HEK293 (cell line): Measurements from ENCODE around the gene BRSK1.

Experiments used
- BCL11A ChIP-seq: fragments of 450-650 bp; formaldehyde crosslinking; IDR thresholded peaks from 2 replicates; pipeline ENCODE4 v1.5.1; 2016; ENCODE audit warnings: low read depth, missing biosample characterization, missing genetic modification characterization
- KLF9 ChIP-seq: fragments of 450-650 bp; formaldehyde crosslinking; IDR thresholded peaks from 2 replicates; pipeline ENCODE4 v1.5.1; 2016; ENCODE audit warnings: missing biosample characterization, missing genetic modification characterization, low read depth
- TRIM28 ChIP-seq: IDR thresholded peaks from 2 replicates; pipeline ENCODE4 v1.6.1; 2011; ENCODE audit warnings: low read length, control low read depth, borderline replicate concordance
- ZEB2 ChIP-seq: fragments of 450-650 bp; formaldehyde crosslinking; IDR thresholded peaks from 2 replicates; pipeline ENCODE4 v1.5.1; 2016; ENCODE audit warnings: missing biosample characterization, missing genetic modification characterization
- ZNF24 ChIP-seq: fragments of 450-650 bp; formaldehyde crosslinking; IDR thresholded peaks from 2 replicates; pipeline ENCODE4 v1.5.1; 2016; ENCODE audit warnings: missing biosample characterization, missing genetic modification characterization
- ZNF302 ChIP-seq: fragments of 450-650 bp; formaldehyde crosslinking; IDR thresholded peaks from 2 replicates; pipeline ENCODE4 v1.5.1; 2016; ENCODE audit warnings: missing biosample characterization, missing genetic modification characterization, low read depth
- ZNF426 ChIP-seq: fragments of 450-650 bp; formaldehyde crosslinking; IDR thresholded peaks from 2 replicates; pipeline ENCODE4 v1.5.1; 2017; ENCODE audit warnings: missing biosample characterization, missing genetic modification characterization, mild to moderate bottlenecking, inconsistent platforms, moderate library complexity
- ZNF561 ChIP-seq: fragments of 450-650 bp; IDR thresholded peaks from 2 replicates; pipeline ENCODE4 v1.5.1; 2018; ENCODE audit warnings: missing biosample characterization, missing genetic modification characterization, borderline replicate concordance
- ZNF670 ChIP-seq: fragments of 450-650 bp; formaldehyde crosslinking; IDR thresholded peaks from 2 replicates; pipeline ENCODE4 v1.5.1; 2016; ENCODE audit warnings: missing biosample characterization, missing genetic modification characterization, low read depth
- ZNF776 ChIP-seq: fragments of 450-650 bp; formaldehyde crosslinking; IDR thresholded peaks from 2 replicates; pipeline ENCODE4 v1.5.0; 2017; ENCODE audit warnings: missing biosample characterization, missing genetic modification characterization, borderline replicate concordance
- TF ChIP-seq, protein P1 (sequence below): fragments of 450-650 bp; formaldehyde crosslinking; IDR thresholded peaks from 2 replicates; pipeline ENCODE4 v1.5.1; 2016; ENCODE audit warnings: missing biosample characterization, missing genetic modification characterization

DNA sequence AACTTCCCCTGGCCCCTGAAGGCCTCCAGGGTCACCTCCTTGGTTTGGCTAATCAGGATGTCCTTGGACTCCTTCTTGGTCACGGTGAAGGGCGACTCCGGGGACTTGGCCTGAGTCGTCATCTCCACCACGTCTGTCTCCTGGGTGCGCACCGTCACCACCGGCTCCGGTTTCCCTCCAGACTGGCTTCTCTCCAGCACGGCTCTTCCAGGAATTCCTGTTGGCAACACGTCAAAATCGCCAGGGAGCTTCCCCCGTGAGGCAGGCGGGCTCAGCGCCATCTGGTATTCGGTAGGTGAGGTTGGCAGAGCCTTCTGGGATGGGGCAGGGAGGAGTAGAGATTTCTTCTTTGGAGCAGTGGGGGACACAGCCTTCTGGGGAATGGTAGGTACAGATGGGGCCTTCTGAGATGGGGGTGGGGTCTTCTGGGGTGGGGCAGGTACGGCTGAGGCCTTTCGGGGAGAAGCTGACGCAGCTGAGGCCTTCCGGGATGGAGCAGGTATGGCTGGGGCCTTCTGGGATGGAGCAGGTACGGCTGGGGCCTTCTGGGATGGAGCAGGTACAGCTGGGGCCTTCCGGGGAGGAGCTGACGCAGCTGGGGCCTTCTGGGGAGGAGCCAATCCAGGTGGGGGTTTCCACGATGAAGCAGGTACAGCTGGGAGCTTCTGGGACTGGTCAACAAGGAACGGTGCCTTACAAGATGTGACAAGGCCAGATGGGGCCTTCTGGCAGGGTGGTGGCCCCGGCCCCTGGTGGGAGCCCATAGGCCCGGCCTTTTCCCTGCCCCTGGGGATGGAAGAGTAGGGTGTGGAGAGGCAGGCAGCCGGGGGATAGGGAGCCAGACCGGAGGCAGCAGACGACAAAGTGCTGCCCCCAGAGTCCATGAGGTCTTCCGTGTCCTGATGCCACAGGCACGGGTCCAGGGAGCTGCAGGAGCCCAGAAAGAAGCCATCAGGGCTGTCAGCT is 75.4 kb downstream of the BRSK1 start:
- TF ChIP-seq KLF9 (tag by site-specific recombination), result no peak
- no peak for TF ChIP-seq BCL11A (tag by site-specific recombination)
- TF ChIP-seq, protein P1, sequence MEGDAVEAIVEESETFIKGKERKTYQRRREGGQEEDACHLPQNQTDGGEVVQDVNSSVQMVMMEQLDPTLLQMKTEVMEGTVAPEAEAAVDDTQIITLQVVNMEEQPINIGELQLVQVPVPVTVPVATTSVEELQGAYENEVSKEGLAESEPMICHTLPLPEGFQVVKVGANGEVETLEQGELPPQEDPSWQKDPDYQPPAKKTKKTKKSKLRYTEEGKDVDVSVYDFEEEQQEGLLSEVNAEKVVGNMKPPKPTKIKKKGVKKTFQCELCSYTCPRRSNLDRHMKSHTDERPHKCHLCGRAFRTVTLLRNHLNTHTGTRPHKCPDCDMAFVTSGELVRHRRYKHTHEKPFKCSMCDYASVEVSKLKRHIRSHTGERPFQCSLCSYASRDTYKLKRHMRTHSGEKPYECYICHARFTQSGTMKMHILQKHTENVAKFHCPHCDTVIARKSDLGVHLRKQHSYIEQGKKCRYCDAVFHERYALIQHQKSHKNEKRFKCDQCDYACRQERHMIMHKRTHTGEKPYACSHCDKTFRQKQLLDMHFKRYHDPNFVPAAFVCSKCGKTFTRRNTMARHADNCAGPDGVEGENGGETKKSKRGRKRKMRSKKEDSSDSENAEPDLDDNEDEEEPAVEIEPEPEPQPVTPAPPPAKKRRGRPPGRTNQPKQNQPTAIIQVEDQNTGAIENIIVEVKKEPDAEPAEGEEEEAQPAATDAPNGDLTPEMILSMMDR, result no peak
- no peak for TF ChIP-seq ZNF670 (tag by site-specific recombination)
- no peak for TF ChIP-seq ZNF302 (tag by site-specific recombination)
- no peak for TF ChIP-seq ZNF561
- TF ChIP-seq ZNF426 (tag by site-specific recombination), result no peak
- no peak for TF ChIP-seq ZNF776 (tag by site-specific recombination)
- TF ChIP-seq ZNF24 (tag by site-specific recombination), result no peak
- no peak for TF ChIP-seq ZEB2 (tag by site-specific recombination)
- TF ChIP-seq TRIM28, result no peak
